Stimulated activated CD8-positive, alpha-beta memory T cell treated with anti-CD3 and anti-CD28 coated beads, Interleukin-4, amount 100 ng/mL, for 48 hours (primary cell): ENCODE data around the gene DPYSL4.

Source experiments
- DNase-seq: peaks from one replicate; pipeline ENCODE4 v3.0.0-alpha.2; 2020

DPYSL4 gene

DNA sequence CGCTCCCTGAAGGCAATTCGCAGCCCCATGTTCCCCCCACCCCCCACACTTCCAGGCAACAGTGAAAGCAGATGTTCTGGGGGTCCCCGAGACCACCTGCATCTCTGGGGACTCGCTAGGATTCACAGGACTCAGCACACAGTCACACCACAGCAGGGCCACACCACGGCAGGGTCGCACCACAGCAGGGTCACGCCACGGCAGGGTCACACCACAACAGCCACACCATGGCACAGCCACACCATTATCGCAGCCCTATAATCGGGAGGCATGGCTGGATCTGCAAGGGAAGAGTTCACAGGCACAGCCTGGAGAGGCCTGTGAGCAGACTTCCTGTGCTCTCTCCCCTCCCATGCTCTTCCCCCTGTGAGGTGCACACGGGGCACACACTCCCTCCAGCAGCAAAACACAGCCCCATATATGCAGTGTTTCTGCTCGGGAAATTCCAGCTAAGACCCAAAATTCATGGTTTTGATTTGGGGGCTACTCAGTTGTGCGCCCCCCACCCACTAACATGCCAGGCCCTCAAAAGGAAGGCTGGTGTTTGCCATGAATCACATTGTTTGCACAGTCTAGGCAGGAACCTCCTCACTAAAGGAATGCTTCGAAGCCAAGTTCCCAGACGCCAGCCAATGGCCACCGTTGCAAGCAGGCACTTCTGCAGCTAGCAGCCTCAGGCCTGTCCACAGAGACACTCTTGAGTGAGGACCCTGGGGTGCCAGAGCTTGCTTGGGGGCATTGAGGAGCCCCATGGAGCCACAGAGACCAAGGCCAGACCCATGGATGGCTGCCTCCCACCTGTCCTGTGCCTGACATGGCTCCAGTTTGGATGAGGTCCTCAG lies 7.0 kb upstream of the DPYSL4 start:
- DNase-seq, result no peak

GRCh38 chr10:132180736-132181135 lies 6.0 kb upstream of the DPYSL4 start:
- no peak for DNase-seq

GRCh38 chr10:132181691-132182425 lies 4.9 kb upstream of the DPYSL4 start:
- no peak for DNase-seq

DNA sequence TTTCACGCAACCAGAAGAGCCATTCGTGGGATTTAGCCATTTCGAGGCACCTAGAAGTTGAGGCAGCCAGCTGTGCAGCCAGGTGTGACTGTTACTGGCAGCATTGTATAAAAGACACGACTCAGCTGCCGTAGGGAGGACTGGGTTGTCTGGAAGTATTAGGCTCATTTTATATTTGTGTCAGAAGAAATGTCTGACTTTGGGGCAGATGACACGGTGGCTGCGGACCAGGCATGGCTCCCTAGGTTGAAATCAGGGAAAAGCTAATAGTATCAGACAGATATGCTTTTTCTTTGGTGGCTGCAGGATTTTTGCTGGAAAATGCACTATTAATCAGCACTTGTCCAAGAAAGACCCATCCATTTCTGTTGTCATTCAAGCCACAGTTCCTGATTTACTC lies 4.2 kb upstream of the DPYSL4 start:
- DNase-seq, result no peak

DNA sequence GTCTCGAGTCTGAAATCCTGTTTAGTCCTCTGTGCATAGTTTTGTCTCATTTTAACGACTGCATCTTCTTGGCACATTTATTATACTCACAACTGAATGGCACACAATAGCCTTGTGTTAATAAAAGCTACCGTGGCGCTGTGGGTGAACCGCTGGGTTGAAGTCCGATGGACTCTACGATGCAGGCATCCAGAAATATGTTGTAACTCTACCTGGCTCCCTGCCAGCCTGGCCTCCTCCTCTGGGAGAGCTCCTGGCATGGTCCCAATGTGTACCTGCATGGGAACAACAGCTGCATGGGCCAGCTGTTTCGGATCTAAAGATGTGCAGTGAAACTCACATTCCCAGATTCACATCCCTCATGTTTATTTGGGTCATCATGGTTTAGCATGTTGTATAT lies 3.7 kb upstream of the DPYSL4 start:
- no peak for DNase-seq

GRCh38 chr10:132184816-132185593 lies 1.7 kb upstream of the DPYSL4 start:
- no peak for DNase-seq

GRCh38 chr10:132185601-132186487 lies 904 bp upstream of the DPYSL4 start:
- peak; percentile 64 for DNase-seq

DNA sequence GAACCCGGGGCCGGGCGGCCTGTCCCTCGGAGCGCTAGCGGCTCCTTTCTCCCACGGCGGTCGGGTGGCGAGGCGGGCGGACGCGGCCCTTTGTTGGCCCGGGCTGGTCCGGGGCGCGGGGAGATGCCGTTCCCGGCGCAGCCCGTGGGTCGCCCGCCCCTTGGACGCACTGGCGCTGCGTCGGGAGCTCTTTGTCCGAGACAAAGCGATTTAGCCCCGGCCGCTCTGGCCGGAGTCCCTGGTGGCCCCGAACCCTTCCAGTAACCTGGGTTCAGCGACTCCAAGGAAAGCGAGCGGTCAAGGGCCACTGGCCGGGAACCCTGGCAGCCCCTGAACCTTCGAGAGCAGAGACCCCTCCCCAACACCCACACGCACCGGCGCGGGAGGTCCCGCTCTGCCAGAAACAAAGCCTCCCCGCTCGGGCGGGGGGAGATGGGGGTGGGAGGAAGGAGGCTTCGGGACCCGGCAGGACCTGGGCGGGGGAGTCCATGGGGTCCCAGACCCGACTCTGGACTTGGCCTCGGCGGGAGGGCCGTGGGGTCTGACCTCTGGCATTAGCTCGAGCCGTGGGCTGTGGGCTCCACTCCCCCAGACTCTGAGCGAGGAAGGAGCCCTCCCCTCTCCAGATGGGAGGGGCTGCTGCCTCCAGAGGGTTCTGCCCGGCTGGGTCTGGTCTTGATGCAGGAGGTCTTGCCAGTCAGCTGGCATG lies 836 bp downstream of the DPYSL4 start:
- no peak for DNase-seq

DNA sequence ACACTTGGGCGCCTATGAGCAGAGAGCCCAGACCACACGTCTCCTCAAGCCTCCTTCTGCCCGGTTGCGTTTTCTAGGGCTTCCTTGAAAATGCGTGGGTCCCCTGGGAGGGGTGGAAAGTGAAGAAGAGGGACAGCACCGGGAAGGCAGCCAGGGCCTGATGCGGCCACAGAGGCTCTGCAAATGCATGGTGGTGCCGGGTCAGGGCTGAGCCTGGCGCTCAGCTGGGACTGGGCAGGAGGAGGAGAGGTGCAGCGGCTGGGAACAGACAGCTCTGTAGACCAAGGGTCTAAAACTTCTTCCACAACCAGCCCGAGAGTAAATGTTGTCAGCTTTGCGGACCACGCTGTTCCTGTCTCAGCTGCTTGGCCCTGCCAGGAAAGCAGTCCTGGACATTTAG lies 1.6 kb downstream of the DPYSL4 start:
- DNase-seq, result no peak

GRCh38 chr10:132189016-132189415 lies 2.3 kb downstream of the DPYSL4 start:
- DNase-seq, result no peak

- DNase-seq, result no peak
Observed at GRCh38 chr10:132189810-132190422, 3.2 kb downstream of the DPYSL4 start.

DNA sequence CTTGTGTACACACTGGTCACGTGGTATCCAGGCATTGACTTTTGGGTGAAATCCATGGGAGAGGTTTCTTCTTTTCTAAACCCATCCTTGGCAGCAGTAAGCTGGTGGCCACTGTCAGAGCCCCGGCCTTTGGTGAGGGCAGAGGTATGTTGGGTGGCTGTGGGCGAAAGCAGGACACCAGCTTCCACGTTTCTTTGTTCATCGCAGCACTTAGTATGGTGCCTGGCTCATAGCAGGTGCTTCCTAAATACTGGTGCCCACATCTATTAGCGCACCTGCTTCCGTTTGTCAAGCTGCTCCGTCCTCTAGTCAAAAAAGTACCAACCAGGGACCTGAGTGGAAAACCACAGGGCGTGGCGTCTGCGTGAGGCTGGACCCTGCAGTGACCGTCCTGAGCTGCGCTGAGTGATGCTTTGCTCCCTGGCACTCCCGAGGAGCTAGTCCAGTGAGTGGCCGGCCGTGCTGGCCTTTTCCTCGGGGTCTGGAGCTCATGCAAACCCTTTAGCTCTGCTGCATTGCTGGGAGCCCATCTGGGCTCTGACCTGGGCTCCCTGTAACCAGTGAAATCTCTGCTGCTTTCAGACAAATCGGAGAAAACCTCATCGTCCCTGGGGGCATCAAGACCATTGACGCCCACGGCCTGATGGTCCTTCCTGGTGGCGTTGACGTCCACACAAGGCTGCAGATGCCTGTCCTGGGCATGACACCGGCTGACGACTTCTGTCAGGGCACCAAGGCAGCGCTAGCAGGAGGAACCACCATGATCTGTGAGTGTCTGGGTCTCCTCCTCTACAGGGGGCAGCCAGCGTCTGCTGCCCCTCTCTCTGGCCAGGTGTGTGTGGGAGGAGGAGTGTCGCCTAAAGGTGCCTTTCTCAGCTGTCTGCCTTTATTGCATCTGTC lies 5.6 kb downstream of the DPYSL4 start:
- no peak for DNase-seq

- no peak for DNase-seq
Observed at GRCh38 chr10:132192991-132193665, 6.4 kb downstream of the DPYSL4 start.

- peak; percentile 54 for DNase-seq
Observed at GRCh38 chr10:132193907-132194552, 7.3 kb downstream of the DPYSL4 start.

DNA sequence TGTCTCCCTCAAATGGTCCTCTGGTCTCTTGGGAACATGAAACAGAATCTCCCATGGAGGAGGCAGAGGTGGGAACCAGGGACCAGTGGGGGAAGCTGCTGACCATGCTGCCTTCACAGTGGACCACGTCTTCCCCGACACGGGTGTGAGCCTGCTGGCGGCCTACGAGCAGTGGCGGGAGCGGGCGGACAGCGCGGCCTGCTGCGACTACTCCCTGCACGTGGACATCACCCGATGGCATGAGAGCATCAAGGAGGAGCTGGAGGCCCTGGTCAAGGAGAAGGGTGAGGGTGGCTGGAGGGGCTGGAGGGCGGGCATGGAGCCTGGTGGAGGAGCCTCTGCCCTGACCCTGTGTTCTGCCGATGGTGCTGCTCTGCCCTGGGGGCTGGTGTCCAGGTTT lies 8.0 kb downstream of the DPYSL4 start:
- DNase-seq, result no peak

DNA sequence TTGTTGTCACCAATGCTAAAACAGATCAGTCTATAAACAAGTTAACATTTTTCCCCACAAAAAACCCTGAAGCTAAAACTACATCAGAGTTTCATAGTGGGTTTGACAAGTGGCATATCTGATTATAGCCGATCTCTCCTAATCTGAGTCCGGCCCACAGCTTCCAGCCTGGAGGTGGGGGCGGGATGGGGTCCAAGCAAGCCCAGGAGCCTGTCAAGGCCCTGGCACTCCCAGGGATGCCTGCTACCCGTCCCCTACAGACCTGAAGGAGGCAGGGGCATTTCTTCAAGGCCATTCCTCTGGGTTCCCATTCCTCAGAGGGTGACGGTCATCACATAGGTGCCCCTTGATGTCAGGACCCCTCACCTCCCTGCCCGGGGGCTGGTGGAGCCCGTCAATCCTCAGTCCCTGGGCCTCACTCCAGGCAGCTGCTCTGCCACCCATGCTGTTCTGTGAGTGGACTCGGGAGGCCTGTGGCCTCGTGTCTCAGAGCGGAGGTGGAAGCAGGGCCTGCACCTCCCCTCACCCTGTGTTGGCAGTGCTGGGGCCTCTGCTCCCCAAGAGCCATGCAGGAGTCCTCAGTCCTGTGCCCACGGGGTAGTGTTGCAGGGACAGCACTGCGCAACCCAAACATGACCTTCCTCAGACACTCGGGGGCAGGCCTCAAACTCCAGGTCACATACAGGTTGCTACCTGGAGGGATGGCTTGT lies 8.8 kb downstream of the DPYSL4 start:
- no peak for DNase-seq

GRCh38 chr10:132196178-132197113 lies 9.7 kb downstream of the DPYSL4 start:
- DNase-seq, result no peak
